GM12878 (cell line): ENCODE measurements around the gene WFIKKN1. TPM values are rescaled to one million over a fixed set of nuclear protein-coding genes. Genes with fewer than 3 reads are reported as not detected.
A peak's percentile ranks its signal among the peaks of the same experiment; 100 is the strongest.

Experiments
- ATAC-seq: fragments of 200-7000 bp; cut with Tn5 transposase; 3 replicates; pipeline ENCODE4 v1.9.1; 2020; ENCODE audit warnings: mild to moderate bottlenecking, moderate library complexity
- BruUV-seq: library from RNA; stranded (reverse); fragments of 400-500 nt; replicated peaks from 2 replicates; lab custom pipeline; 2021; lab: Mats Ljungman, UMichigan
- CTCF ChIA-PET: fragments of 300-600 bp; sonication (Branson Sonifier 250); formaldehyde crosslinking; extraction: SDS; loops from one replicate; lab custom pipeline; 2021; ENCODE audit warnings: inconsistent platforms; lab: Yijun Ruan, JAX
- POLR2A ChIA-PET: fragments of 350-600 bp; formaldehyde crosslinking; extraction: SDS; loops from one replicate; lab custom pipeline; 2021; ENCODE audit warnings: inconsistent platforms; lab: Charles Lee
- RAD21 ChIA-PET: fragments of 300-600 bp; sonication (Branson Sonifier 250); formaldehyde crosslinking; loops from one replicate; lab custom pipeline; 2023; ENCODE audit warnings: antibody characterized with exemption; ENCODE audit not compliant: unreplicated experiment; lab: Charles Lee
- SMC1A ChIA-PET: fragments of 300-600 bp; sonication (Branson Sonifier 250); formaldehyde crosslinking; loops from one replicate; lab custom pipeline; 2023; ENCODE audit not compliant: unreplicated experiment, uncharacterized antibody; lab: Charles Lee
- DNase-seq: peaks from one replicate; pipeline ENCODE4 v3.0.0-alpha.2; 2011; ENCODE audit warnings: low read depth, low spot score
- FAIRE-seq: peaks from 3 replicates; lab custom pipeline; 2011; peaks lifted over from hg19 to GRCh38; lab: Jason Lieb, UNC
- H2AFZ ChIP-seq: 2 replicates; pipeline ENCODE4 v1.6.0; 2011; ENCODE audit warnings: low read depth, low read length, control low read depth; ENCODE audit not compliant: control insufficient read depth
- H3K27ac ChIP-seq: 2 replicates; pipeline ENCODE4 v1.5.1; 2011; ENCODE audit warnings: control low read depth; ENCODE audit not compliant: control insufficient read depth, insufficient read depth
- H3K27me3 ChIP-seq, 2 experiments: replicated peaks in 1 of 2; 2 replicates each; pipeline versions ENCODE4 v1.6.0 to v1.6.1; 2011; ENCODE audit warnings: low read length in 1 of 2; ENCODE audit not compliant: control insufficient read depth in 2 of 2, insufficient read depth in 2 of 2
- H3K36me3 ChIP-seq, 2 experiments: 2 replicates each; pipeline ENCODE4 v1.5.1; 2011; ENCODE audit warnings: low read length in 1 of 2; ENCODE audit not compliant: control insufficient read depth in 2 of 2, insufficient read depth in 2 of 2
- H3K4me1 ChIP-seq: 2 replicates; pipeline ENCODE4 v1.6.1; 2011; ENCODE audit warnings: mild to moderate bottlenecking, low read length, moderate library complexity, mixed read lengths; ENCODE audit not compliant: control insufficient read depth, insufficient read depth
- H3K4me2 ChIP-seq: 2 replicates; pipeline ENCODE4 v1.6.0; 2011; ENCODE audit warnings: control low read depth; ENCODE audit not compliant: control insufficient read depth, insufficient read depth
- H3K4me3 ChIP-seq: fragments of 200-600 bp; sonication (generic); 2 replicates; pipeline ENCODE4 v1.5.1; 2016
- H3K79me2 ChIP-seq: 2 replicates; pipeline ENCODE4 v1.6.0; 2011; ENCODE audit warnings: low read length; ENCODE audit not compliant: control insufficient read depth, insufficient read depth
- H3K9ac ChIP-seq: 2 replicates; pipeline ENCODE4 v1.8.0; 2011; ENCODE audit warnings: low read length, control low read depth, mixed read lengths; ENCODE audit not compliant: control insufficient read depth, insufficient read depth
- H3K9me3 ChIP-seq: replicated peaks from 3 replicates; pipeline ENCODE4 v1.5.1; 2011; ENCODE audit warnings: mild to moderate bottlenecking, low read length; ENCODE audit not compliant: control insufficient read depth, insufficient read depth
- H4K20me1 ChIP-seq: 2 replicates; pipeline ENCODE4 v1.6.0; 2011; ENCODE audit not compliant: control insufficient read depth, insufficient read depth
- HDGF ChIP-seq: fragments of 450-650 bp; IDR thresholded peaks from 2 replicates; pipeline ENCODE4 v1.6.1; 2016; ENCODE audit warnings: antibody characterized with exemption
- JUND ChIP-seq: IDR thresholded peaks from 2 replicates; pipeline ENCODE4 v1.6.1; 2012; ENCODE audit warnings: low read depth, mild to moderate bottlenecking, low read length, improper control_type of control experiment, moderate library complexity
- PBX3 ChIP-seq: IDR thresholded peaks from 2 replicates; pipeline ENCODE4 v1.6.1; 2011; ENCODE audit warnings: mild to moderate bottlenecking, low read depth, low read length, moderate library complexity; ENCODE audit not compliant: insufficient replicate concordance
- WGBS: methylation state at CpG from one replicate; pipeline ENCODE4 v1.1.6; 2016; ENCODE audit warnings: low lambda C conversion rate; ENCODE audit not compliant: insufficient replicate concordance, insufficient coverage; ENCODE audit errors: missing lambda C conversion rate; 5-methylcytosine and 5-hydroxymethylcytosine counted together
- in situ Hi-C: fragments of 300-500 bp; cut with MboI; formaldehyde crosslinking; loops from 9 replicates; pipeline ENCODE4 v1.14.3; 2018; ENCODE audit warnings: mixed read lengths
- intact Hi-C: fragments of 100-400 bp; cut with micrococcal nuclease; formaldehyde crosslinking; loops from one replicate; pipeline ENCODE4 v1.14.2; 2022; ENCODE audit not compliant: unreplicated experiment
- polyA plus RNA-seq, 11 experiments: library from polyadenylated mRNA; depleted of rRNA in 4 of 11; unstranded in 6 of 11; stranded (reverse) in 5 of 11; fragments of >200 nt; fragmentation: Nextera tagmentation in 4 of 11; fragmentation: Illumina TruSeq in 1 of 11; extraction: Ambion mirVana in 4 of 11; extraction: Trizol in 1 of 11; gene quantifications; 1 replicate in 1 of 11; 2 replicates in 10 of 11; pipeline versions ENCODE4 v1.2.1 to v1.2.3, GENCODE V29; 2011 to 2016; ENCODE audit warnings: inconsistent platforms in 2 of 11, missing spikeins in 2 of 11, low read depth in 1 of 11
- total RNA-seq, 4 experiments: library from RNA; depleted of rRNA in 3 of 4; stranded (reverse); fragments of >200 nt in 3 of 4; fragmentation: Illumina TruSeq in 1 of 4; extraction: Trizol in 1 of 4; gene quantifications; 2 replicates each; pipeline versions ENCODE4 v1.2.1 to v1.2.3, GENCODE V29; 2013 to 2021

The WFIKKN1 gene
- total and polyA plus RNA-seq, 10 of the 15 experiments (the other 5 are each of a cell fraction or from before 2014, with no cell fraction given) = 0.01 to 0.41 (median 0.05) TPM; not detected in 2

- 68% methylated on average over 22 of the region's 22 CpGs for WGBS
- DNase-seq (no peak), FAIRE-seq (no peak), ATAC-seq (no peak)
- Histone ChIP-seq H2AFZ (peak overlapping the region; percentile 84), H3K4me2 (no peak overlapping the region), H3K27me3 (no peaks in the 10 kb centered on the region), H3K4me3 (no peak overlapping the region), H3K27ac (no peak overlapping the region), H3K36me3 (peaks cover 0 to 15% of the 10 kb centered on the region in 2 experiments; a peak in 3 of 4 replicates), H3K9me3 (no peaks in the 10 kb centered on the region), H3K79me2 (peaks cover 16% of the 10 kb centered on the region), H4K20me1 (no peaks in the 10 kb centered on the region; the same call in 1 of the 2 replicates), H3K4me1 (peaks cover 2% of the 10 kb centered on the region; the same call in 1 of the 2 replicates), H3K9ac (peak overlapping the region; percentile 34; the same call in 1 of the 2 replicates)
- ChIA-PET CTCF (interaction anchor here (1.5 to 1.8 kb wide), 4 partner anchors 11 to 31 kb away, joined by 4 to 11 read pairs (median 4); partner anchors contain the start of genes METTL26, STUB1 and WDR90), POLR2A (interaction anchor here (0.7 kb wide), 2 partner anchors 13 to 1802 kb away, joined by 3 to 4 read pairs; partner anchors contain the start of gene STUB1), SMC1A (no interaction called here), RAD21 (interaction anchor here (1.3 kb wide), 1 partner anchor 23 kb away, joined by 3 read pairs; the partner anchor contains the start of gene WDR24)
- TF ChIP-seq HDGF (0 out of 2 replicates have a peak, but pooled peaks have one; percentile 71), JUND (no peak), PBX3 (no peak)
- in situ Hi-C loops = loop anchor here (10.0 kb wide), 1 partner anchor 272 kb away; the partner anchor contains the start of gene NME4
- intact Hi-C loops = loop anchor here (10.0 kb wide), 1 partner anchor 272 kb away; the partner anchor contains the start of gene NME4
- BruUV-seq = no TSS peak
Measured at GRCh38 chr16:667113-667779, 36.5 kb downstream of the WFIKKN1 start.
